CD4-positive, alpha-beta T cell treated with Interleukin-15 for 4 hours (primary cell): ENCODE data around the gene NR5A2.

Experiments
- DNase-seq: peaks from one replicate; pipeline ENCODE4 v3.0.0-alpha.2; 2020; ENCODE audit warnings: low spot score

Gene NR5A2

GRCh38 chr1:200035956-200036618 lies 8.6 kb downstream of the NR5A2 start:
- DNase-seq = no peak

- DNase-seq = no peak
Measured at GRCh38 chr1:200036619-200037270, 9.2 kb downstream of the NR5A2 start.

GRCh38 chr1:200037501-200037900 lies 10.0 kb downstream of the NR5A2 start:
- no peak for DNase-seq

- no peak for DNase-seq
Measured at GRCh38 chr1:200037904-200038303, 10.4 kb downstream of the NR5A2 start.

- no peak for DNase-seq
Measured at GRCh38 chr1:200038325-200038980, 10.9 kb downstream of the NR5A2 start.

GRCh38 chr1:200038981-200039848 lies 11.7 kb downstream of the NR5A2 start:
- no peak for DNase-seq

GRCh38 chr1:200039849-200040474 lies 12.5 kb downstream of the NR5A2 start:
- DNase-seq = no peak

GRCh38 chr1:200040481-200041138 lies 13.1 kb downstream of the NR5A2 start:
- DNase-seq = no peak

- DNase-seq = no peak
Measured at GRCh38 chr1:200041337-200042118, 14.0 kb downstream of the NR5A2 start.

GRCh38 chr1:200042119-200042551 lies 14.6 kb downstream of the NR5A2 start:
- DNase-seq = no peak

GRCh38 chr1:200042552-200043335 lies 15.2 kb downstream of the NR5A2 start:
- no peak for DNase-seq

- no peak for DNase-seq
Measured at GRCh38 chr1:200043336-200043668, 15.8 kb downstream of the NR5A2 start.

- DNase-seq = no peak
Measured at GRCh38 chr1:200046115-200046514, 18.6 kb downstream of the NR5A2 start.

- DNase-seq = no peak
Measured at GRCh38 chr1:200048244-200048643, 20.7 kb downstream of the NR5A2 start.

GRCh38 chr1:200049810-200050209 lies 22.3 kb downstream of the NR5A2 start:
- no peak for DNase-seq

GRCh38 chr1:200051620-200052019 lies 24.1 kb downstream of the NR5A2 start:
- DNase-seq = no peak

- no peak for DNase-seq
Measured at GRCh38 chr1:200053091-200053490, 25.6 kb downstream of the NR5A2 start.

- no peak for DNase-seq
Measured at GRCh38 chr1:200053646-200054045, 26.1 kb downstream of the NR5A2 start.

- DNase-seq = no peak
Measured at GRCh38 chr1:200058341-200058740, 30.8 kb downstream of the NR5A2 start.

- no peak for DNase-seq
Measured at GRCh38 chr1:200062143-200062542, 34.6 kb downstream of the NR5A2 start.
